NCI-H2029 treated with DMSO at 0.1 percent for 48 hours (cell line): ENCODE results near the gene ZNF341.

Experiments
- DNase-seq: peaks from one replicate; lab custom pipeline; 2025; lab: John Stamatoyannopoulos, UW

The ZNF341 gene

DNA sequence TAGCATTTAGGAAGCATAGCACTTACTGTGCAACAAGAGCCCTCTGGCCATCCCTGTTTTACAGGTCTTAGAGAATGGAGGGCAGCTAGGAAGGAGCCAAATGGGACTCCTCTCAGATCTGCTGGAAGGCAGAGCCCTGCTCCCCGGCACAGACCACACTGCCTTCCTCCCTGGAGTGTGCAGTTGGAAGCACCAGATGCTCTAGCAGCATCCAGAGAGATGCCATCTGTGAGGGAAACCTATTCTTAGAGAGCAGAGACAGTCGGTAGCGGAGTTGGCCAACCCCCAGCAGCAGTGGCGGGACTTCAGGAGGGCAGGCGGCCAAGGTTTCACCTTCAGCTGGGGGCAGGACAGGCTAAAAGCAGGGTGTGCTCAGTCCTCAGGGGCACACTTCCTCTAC is 28.9 kb upstream of the ZNF341 start:
- peak; percentile 34 for DNase-seq

DNA sequence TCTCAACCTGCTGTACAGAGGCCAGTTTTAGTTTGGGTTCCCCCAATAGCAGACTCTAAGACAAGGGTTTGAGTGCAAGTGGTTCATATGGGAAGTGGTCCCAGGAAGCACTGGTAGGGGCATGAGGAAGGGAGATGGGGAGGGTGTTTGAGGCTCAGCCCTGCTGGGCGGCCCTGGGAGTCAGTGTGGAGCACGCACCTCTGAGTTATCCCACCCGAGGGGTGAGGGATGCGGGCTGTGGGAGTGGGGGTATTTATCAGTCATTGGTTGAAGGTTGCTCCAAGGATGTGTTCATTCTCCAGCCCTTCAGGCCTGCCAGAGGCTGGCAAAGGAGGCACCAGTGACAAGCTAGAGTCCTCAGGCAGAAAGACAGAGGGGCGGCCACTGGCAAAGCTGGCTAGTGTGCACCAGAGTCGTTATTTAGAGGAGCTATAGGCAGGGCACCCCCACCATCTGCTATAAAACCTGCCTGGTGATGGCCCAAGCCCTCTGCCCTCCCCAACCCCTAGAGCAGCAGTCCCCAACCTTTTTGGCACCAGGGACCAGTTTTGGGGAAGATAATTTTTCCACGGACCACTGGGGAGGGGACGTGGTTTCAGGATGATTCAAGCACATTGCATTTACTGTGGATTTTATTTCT is 28.2 kb upstream of the ZNF341 start:
- DNase-seq, result no peak

- no peak for DNase-seq
These were observed 27.4 kb upstream of the ZNF341 start for GRCh38 chr20:33704197-33704924.

- no peak for DNase-seq
These were observed 24.1 kb upstream of the ZNF341 start for GRCh38 chr20:33707668-33708067.

- DNase-seq, result no peak
These were observed 22.4 kb upstream of the ZNF341 start for GRCh38 chr20:33709398-33709797.

- no peak for DNase-seq
These were observed 21.8 kb upstream of the ZNF341 start for GRCh38 chr20:33709905-33710541.

- DNase-seq, result no peak
These were observed 20.9 kb upstream of the ZNF341 start for GRCh38 chr20:33710681-33711445.

DNA sequence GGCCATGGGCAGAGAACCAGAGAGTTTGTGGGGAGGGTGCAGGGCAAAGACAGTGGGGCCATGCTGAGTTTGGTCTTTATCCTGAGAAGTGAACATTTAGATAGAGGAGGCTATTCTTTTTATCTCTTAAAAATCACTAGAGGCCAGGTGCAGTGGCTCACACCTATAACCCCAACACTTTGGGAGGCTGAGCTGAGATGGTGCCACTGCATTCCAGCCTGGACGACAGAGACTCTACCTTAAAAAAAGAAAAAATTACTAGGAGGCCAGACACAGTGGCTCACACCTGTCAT is 20.4 kb upstream of the ZNF341 start:
- DNase-seq, result no peak

DNA sequence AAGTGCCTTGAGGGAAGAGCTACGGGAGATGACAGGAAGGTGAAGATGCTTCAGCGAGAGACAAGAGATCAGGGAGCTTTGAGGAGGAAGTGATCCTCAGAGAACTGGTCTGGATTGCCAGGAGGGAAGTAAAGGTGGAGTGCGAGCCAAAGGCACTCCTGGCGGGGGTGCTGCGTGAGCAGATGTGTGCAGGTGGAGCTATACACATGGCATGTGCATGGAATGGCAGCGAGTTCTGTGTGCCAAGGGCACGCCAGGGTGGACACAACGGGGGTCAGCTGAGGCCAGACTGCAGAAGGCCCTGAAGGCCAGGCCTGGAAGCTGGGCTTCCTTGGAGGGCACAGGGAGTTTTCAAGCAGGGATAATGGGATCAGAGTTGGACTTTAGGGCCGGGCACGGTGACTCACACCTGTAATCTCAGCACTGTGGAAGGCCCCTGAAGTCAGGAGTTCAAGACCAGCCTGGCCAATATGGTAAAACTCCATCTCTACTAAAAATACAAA is 17.9 kb upstream of the ZNF341 start:
- DNase-seq, result no peak

- DNase-seq, result no peak
These were observed 15.3 kb upstream of the ZNF341 start for GRCh38 chr20:33716498-33716897.

GRCh38 chr20:33719277-33719988 is 12.4 kb upstream of the ZNF341 start:
- no peak for DNase-seq

- DNase-seq, result peak; percentile 98
These were observed 11.6 kb upstream of the ZNF341 start, which contains the start of gene PXMP4 for GRCh38 chr20:33719989-33720709. Gene PXMP4 (minus strand): TSS chr20:33720310. CDS start chr20:33720207, 103 bp downstream.

- no peak for DNase-seq
These were observed 10.2 kb upstream of the ZNF341 start for GRCh38 chr20:33721391-33722140.

DNA sequence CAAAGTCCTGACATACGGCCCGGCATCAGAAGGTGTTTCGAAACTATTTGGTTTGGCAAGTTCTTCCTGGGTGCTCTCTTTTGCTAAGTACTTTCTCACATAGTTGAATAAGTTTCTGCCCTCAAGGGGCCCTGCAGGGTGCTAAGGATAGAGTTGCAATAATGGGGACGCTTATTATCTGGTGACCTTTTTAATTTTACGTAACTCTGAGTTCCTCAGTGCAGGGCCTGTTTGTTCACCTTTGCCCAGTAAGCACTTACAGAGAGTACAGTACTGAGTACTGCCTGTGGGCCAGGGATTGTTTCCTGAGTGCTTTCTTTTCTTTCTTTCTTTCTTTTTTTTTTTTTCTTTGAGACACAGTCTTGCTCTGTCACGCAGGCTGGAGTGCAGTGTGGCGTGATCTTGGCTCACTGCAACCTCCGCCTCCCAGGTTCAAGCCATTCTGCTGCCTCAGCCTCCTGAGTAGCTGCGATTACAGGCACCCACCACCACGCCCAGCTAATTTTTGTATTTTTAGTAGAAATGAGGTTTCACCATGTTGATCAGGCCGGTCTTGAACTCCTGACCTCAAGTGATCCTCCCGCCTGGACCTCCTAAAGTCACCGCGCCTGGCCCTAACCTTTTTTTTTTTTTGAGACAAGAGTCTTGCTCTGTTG is 7.2 kb upstream of the ZNF341 start:
- DNase-seq, result no peak

DNA sequence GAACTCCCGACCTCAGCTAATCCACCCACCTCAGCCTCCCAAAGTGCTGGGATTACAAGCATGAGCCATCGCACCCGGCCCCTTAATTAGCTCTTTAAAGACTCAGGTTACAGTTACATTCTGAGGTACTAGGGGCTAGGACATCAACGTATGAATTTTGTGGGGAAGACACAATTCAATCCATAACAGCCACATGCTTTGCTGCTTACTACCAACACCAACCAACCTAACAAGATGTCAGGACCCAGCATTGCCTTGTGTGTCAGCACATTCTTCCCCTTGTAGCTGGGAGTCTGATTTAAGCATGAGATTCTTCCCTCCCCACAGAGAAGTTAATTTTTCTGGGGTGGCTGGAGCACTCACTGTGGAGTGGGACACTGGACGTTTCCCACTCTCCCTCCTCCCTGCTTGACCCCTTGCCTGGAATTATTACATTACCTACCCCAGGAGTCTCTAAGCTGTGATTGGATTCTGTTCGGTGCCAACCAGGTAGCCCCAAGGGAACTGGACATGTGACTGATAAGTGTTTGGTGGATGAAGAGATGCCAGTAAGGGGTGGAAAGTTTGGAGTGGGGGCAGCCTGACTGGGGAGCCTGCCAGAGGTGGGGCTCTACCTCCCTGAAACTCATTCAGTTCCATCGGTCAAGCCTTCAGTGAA is 6.1 kb upstream of the ZNF341 start:
- no peak for DNase-seq

DNA sequence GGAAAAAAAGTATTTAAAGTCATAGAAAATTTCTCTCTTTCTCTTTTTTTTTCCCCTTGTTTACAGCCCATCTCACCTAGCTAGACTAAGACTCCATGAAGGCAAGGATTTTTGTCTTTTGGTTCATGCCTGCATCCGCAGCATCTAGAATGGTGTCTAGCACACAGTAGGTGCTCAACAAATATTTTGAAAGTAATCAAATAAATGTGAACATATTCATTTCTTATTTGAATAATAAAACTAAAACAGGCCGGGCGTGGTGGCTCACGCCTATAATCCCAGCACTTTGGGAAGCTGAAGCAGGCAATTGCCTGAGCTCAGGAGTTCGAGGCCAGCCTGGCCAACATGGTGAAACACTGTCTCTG is 4.7 kb upstream of the ZNF341 start:
- DNase-seq, result no peak

DNA sequence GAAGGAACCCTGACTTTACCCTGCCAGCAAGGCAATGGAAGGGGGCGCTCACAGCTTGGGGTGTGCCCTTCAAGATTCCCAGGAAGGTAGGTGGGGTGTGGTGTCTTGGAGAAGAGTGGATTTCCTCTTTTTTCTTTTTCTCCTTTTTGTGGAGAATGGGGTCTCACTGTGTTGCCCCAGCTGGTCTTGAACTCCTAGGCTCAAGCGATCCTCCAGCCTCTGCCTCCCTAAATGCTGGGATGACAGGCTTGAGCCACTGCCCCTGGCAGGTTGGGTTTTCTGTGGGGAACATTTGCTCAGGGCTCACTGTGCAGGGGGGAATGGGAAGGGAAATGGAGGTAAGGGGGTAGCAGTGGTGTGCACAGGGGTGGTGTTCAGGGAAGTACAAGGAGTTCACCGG is 4.0 kb upstream of the ZNF341 start:
- no peak for DNase-seq

GRCh38 chr20:33728463-33728862 is 3.3 kb upstream of the ZNF341 start:
- no peak for DNase-seq

DNA sequence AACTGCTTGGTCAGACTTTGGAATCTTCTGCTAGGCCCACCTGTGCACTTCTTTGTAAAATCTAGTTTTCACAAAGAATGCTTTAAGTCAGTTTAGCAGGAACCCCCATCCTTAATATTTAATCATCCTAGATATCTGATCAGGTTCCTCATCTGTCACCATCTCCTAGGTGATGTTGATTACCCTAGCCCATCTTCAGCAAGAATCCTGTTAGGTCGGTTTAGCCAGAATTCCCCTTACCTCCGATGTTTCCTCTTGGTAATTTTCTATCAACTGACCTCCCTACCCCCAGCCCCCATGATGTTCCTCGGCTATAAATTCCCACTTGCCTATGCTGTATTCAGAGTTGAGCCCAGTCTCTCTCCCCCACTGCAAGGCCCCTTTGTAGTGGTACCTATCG is 2.7 kb upstream of the ZNF341 start:
- DNase-seq, result no peak
